ENCODE measurements around the gene KCNH2. TPM values are rescaled to one million over a fixed set of nuclear protein-coding genes. Genes with fewer than 3 reads are reported as not detected.

KCNH2 gene
- total and polyA plus RNA-seq, 8 donors = 1.4 to 27.9 (median 3.9) TPM

- no peaks in the 10 kb centered on the region for H3K27me3 ChIP-seq
- H3K36me3 ChIP-seq = no peaks in the 10 kb centered on the region
- H3K4me1 ChIP-seq = peaks cover 0 to 9% (median 0%) of the 10 kb centered on the region in 3 donors
- ATAC-seq = peak; percentile 81 to 87 (median 86)
- intact Hi-C loops (cut with DNase I) = no loop called here
- FAIRE-seq = no peak
- peak; percentile 36 to 91 (median 78) for DNase-seq
- H3K9me3 ChIP-seq = no peaks in the 10 kb centered on the region
- peak overlapping the region in 2 of 4 donors; percentile 22 to 39 for H3K4me3 ChIP-seq
- WGBS, 2 donors = 25 to 28% methylated on average over 35 to 40 of the region's 40 CpGs
- TF ChIP-seq CTCF (IDR thresholded peaks at IDR 0.05) = peak; percentile 68 to 83 (median 78)
- no peak overlapping the region for H3K27ac ChIP-seq
Measured at GRCh38 chr7:151008511-151009323, 30.6 kb upstream of the KCNH2 start.

GRCh38 chr7:151008143-151008510 lies 30.0 kb upstream of the KCNH2 start:
- DNase-seq = peak in 1 of 6 donors; percentile 33
- Histone ChIP-seq H3K4me1 (peaks cover 0 to 3% (median 0%) of the 10 kb centered on the region in 3 donors), H3K4me3 (peak overlapping the region in 2 of 4 donors; percentile 22 to 39)

GRCh38 chr7:151007469-151007898 lies 29.4 kb upstream of the KCNH2 start:
- H3K36me3 ChIP-seq = no peaks in the 10 kb centered on the region
- no peaks in the 10 kb centered on the region for H3K4me1 ChIP-seq
- WGBS, 2 donors = 73 to 93% methylated on average over 7 of the region's 7 CpGs
- no peak for FAIRE-seq
- ATAC-seq = no peak
- DNase-seq = peak in 1 of 6 donors; percentile 55
- no peaks in the 10 kb centered on the region for H3K27me3 ChIP-seq
- intact Hi-C loops (cut with DNase I) = no loop called here
- no peak for TF ChIP-seq CTCF (IDR thresholded peaks at IDR 0.05)
- no peaks in the 10 kb centered on the region for H3K9me3 ChIP-seq
- no peak overlapping the region for H3K4me3 ChIP-seq
- no peak overlapping the region for H3K27ac ChIP-seq

More at GRCh38 chr7:151008143-151008510, 30.0 kb upstream of the KCNH2 start:
- WGBS, 2 donors = 39 to 41% methylated on average over 11 of the region's 11 CpGs
- Histone ChIP-seq H3K27me3 (no peaks in the 10 kb centered on the region), H3K36me3 (no peaks in the 10 kb centered on the region), H3K27ac (no peak overlapping the region), H3K9me3 (no peaks in the 10 kb centered on the region)
- TF ChIP-seq CTCF (IDR thresholded peaks at IDR 0.05) = no peak
- ATAC-seq = peak in 3 of 4 donors; percentile 9 to 20 (median 17)
- intact Hi-C loops (cut with DNase I) = no loop called here
- no peak for FAIRE-seq

- Histone ChIP-seq H3K36me3 (no peaks in the 10 kb centered on the region), H3K4me3 (no peak overlapping the region), H3K4me1 (no peaks in the 10 kb centered on the region), H3K27me3 (no peaks in the 10 kb centered on the region), H3K9me3 (no peaks in the 10 kb centered on the region), H3K27ac (no peak overlapping the region)
- no peak for TF ChIP-seq CTCF (IDR thresholded peaks at IDR 0.05)
- 74 to 76% methylated on average over 22 to 23 of the region's 23 CpGs for WGBS, 2 donors
- intact Hi-C loops (cut with DNase I) = no loop called here
- no peak for FAIRE-seq
- no peak for ATAC-seq
- peak in 1 of 6 donors; percentile 70 for DNase-seq
Measured at GRCh38 chr7:151006590-151007300, 28.6 kb upstream of the KCNH2 start.

All from pancreas (tissue), 10 donors.